Stimulated activated CD4-positive, alpha-beta T cell treated with anti-CD3 and anti-CD28 coated beads, TNF-alpha, amount 100 ng/mL, for 1 hour (primary cell): ENCODE results near the gene ZNF516.

Experiments used
- DNase-seq, 3 donors: peaks; one replicate each; pipeline ENCODE4 v3.0.0-alpha.2; 2020; ENCODE audit warnings: low read depth in 3 of 3, low spot score in 1 of 3

The ZNF516 gene

DNA sequence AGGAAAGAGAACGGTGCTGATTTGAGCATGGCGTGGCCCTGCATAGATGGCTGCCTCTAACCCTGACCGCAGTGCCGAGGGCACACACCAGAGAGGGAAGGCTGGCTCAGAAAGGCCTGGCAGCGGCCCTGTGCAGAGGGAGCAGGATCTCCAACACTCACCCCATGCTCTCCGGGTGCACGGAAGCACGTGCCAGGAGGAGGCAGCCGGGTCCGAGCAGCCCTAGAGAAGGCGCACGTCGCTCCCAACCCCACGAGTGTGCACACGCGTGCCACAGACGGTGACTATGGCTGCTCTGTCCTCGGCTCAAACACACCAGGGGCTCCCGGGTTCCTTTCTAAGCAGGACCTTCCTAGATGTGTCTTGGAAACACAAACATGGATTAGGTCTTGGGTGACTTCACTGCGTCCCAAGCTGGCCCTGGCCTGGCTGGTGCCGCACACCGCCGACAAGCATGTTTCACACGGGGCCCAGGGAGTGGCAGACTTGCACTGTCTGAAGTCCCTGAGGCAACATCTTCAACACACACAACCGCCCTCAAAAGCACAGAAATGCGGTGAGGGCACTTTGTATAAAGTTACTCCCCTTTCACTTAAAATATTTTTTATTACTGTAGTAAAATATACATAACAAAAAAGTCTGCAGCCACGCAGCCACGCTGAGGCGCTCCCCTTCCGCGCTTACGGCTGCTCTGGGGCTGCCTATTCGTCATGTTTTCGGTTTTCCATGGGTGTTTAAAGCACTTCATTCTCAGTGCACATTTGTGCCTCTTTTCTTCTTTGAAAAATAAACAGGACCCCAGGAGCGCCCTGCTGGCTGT lies 110.0 kb downstream of the ZNF516 start:
- no peak for DNase-seq

DNA sequence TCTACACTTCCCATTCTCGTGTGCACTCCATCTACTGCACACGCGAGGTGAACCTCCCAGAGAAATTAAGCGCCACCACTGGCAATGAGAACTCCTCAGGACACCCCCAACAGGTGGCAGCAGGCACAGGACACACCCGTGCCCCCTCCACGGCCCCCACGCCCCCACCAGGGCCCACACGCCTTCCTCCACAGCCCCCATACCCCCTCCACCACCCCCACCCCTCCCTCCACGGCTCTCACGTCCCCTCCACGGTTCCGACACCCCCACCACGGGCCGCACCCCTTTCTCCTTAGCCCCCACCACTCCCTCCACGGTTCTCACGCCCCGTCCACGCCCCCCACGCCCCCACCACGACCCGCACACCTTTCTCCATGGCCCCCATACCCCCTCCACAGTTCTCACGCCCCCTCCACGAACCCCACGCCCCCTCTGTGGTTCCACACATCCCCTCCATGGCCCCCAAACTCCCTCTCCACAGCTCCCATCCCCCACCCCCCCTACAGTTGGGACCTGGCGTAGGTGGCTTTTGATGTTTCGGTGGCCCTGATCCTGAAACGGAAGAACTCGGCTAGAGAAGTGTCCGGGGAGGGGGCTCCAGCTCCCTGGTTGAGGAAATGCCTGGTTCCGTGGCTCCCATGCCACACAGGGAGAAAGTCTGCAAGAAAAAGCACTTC lies 110.8 kb downstream of the ZNF516 start:
- DNase-seq = no peak

DNA sequence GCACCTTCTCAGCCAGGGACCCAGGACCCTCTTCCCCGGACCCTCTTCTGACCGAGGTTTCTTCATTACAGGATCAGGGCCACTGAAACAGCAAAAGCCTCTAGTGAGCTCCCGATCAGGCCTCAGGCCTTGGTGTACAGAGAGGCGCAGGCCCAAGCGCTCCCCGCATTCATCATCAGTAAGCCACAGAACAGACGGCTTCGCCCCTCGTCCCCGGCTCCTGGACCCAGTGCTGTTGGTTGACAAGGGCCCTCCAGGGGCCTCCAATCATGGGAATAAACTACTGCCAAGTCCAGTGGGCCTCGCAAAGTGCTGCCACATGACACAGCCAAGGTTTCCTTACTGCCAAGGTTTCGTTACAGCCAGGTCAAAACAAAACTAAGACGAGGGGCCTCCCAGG lies 111.4 kb downstream of the ZNF516 start:
- no peak for DNase-seq

DNA sequence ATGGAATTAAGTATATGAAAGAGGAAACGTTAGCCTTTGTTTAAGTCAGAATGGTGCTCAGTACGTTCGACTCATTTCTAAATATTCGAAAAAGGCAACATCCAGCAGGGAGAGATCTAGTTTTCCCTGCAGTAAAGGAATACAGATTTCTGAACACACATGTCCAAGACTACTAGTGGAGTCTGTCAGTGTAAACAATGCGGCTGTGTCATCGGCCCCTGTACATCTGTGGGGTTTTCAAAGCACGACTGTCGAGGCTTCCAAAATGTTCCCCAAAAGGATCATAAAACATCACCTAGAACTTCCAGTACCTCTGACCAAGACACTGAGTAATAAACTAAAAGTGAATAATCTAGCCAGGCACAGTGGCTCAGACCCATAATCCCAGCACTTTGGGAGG lies 112.8 kb downstream of the ZNF516 start:
- no peak for DNase-seq

DNA sequence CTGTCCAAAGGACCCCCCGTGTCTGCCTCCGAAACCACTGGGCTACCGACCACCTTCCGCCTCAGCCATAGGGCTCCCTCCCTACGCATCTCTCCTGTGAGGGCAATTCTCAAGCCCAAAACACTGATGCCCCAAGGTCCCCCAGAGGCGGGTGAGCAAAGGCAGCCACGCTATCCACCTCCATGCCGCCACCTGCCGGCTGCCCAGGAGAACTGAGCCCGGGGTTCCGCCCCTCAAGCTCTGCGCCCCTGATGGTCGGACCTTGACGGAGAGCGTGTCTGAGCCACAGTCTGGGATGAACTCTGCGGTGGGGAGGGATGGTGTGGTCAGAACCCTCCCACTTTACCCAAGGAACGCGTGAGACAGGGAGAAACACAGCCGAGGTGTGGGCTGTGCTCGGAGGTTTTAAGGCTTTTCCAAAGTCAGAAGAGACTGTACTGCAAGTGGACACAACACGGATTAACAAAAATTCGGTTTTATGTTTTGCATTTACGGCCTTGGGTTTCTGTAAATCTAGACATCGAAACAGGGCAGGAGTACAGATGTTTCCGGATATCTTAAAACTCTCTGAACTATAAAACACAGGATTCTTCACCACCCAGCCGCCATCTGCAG lies 114.1 kb downstream of the ZNF516 start:
- DNase-seq = no peak

DNA sequence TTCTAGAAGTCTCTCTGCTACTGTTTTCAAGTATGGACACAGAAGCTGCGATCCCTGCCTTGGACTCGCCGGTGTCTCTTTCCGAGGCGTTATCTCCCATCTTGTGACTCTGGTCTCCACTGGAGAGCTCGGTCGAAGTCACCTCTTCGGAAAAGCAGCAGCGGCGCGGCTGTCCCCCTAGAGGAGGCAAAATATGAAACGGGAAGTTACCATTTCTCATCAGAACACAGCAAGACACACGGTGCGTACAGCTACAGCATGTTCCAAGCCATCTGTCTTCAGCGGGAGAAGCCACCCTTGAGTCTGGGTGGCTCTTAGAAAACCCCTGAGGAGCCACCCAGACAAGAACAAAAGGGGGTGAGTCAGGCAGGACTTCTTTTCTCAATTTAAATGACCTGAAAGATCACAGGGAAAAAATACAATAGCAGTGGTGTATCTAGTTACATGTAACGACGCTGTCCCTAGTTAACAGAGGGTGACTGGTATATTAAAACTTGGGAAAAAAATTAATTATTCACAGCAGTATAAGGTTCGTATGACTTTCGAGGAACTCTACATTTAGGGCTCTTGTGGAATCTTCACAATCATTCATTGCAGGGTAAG lies 114.8 kb downstream of the ZNF516 start:
- DNase-seq = no peak

DNA sequence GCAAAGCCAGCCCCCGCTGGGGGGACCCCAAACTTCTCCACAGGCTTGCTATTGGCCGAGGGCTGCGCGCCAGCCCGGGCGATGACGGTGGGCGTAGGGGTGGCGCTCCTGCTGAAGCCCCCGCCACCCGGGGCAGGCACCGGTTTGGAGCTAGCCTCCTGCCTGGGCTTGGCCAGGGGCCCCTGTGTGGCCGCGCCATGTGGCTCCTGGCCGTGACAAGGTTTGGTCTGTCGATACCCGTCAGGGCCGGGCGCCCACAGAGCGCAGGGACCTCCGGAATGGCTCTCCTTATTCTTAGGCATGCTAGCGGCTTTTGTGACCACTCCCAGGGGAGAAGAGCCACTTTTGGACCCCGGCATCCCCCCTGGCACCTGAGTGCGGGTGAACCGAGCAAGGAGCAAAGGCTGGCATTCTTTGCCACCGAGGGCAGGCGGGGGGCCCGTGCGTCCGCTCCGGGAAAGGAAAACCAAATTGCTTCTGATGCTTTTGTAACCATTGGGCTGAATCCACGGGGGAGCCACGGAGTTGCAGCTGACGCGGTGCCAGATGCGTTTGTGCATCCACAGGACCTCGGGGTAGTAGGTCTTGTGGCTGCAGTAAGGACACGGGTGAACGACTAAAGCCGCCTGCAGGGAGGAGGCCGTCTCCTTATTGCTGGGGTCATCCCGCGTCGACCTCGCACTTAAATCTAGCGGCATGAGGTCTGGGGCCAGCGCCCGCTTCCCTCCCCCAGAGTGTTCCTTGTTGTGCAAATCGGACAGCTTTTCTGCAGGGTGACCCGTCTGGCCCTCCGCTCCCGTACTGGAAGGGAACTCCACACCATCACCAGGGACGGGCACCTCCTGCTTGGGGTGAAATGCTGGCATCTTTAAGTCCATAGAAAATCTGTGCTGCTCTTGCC lies 115.6 kb downstream of the ZNF516 start:
- DNase-seq = no peak

DNA sequence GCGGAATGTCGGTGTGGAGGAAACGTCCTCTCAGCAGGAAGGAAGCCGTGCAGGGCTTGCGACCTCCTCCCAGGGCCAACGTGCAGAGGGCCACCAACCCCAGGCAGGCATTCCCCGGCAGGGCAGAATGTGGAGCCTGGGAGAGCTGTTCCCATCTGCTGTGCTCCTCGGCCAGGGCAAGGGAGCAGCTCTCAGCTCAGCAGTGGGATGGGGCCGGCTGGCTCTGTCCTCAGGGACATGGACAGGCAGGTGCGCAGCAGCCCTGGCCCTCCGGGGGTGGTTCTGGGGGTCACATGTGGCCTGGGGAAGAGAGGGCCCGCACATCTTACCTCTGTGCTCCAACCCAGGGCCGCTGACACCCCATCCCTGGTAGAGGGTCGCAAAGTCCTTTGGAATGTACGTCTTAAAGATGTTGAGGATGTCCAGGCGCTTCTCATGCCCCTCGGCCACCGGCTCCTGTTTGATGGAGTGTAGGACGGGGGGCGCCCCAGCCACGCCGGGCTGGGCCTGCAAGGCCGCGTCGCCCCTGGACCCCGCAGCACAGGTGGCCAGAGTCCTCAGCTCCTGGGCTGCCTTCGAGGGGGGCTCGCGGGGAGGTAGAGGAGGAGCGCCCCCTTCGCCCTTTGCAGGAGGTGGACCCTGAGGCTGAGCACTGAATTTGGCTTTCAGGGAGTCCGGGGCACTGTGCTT lies 116.4 kb downstream of the ZNF516 start:
- no peak for DNase-seq

DNA sequence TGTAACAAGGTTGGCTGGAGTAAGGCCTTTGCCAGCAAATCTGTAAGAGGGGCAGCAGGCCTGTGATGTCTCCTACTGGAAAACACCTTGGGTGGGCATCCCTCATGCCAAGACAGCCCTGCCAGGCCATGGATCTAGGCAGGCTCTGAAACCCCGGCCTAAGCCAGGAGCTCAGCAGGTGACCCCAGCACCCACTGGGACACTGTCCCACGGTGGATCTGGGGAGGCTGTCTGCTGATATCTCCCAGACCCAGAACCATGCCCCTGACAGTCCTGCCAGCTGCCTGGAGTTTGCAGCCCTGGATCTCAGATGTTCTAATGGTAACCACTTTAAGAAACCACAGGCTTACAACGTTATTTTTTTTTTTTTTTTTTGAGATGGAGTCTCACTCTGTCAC lies 117.7 kb downstream of the ZNF516 start:
- no peak for DNase-seq

DNA sequence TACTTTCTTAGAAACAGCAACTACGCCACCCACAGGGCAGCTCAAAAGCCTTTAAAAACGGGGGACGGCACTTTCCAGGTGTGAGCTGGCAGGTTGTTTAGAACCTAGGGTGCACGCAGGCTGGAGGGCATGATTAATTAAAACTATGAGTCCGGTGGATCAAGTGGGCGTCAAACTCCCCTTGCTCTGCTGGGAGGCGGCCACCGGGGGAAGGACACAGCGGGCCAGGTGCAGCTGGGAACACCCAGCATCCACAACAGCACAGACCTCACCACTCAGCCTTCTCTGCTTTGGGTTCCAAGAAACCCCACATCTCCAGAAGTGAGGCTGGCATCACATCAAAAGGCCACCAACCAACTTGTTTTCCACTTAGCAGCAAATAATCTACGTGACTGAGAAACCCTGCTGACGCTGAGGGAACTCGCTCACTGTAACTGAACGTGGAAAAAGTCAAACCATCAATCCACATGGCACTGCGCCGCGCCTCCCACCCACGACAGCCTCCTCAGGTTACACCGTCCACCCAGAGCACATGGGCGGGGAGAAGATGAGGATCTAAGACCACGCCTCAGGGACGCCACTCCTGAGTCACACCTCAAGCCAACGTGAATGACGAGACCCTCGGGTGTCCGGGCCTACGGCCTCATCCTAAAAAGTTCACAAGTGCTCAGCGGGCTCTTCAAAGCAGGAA lies 118.2 kb downstream of the ZNF516 start:
- no peak for DNase-seq

DNA sequence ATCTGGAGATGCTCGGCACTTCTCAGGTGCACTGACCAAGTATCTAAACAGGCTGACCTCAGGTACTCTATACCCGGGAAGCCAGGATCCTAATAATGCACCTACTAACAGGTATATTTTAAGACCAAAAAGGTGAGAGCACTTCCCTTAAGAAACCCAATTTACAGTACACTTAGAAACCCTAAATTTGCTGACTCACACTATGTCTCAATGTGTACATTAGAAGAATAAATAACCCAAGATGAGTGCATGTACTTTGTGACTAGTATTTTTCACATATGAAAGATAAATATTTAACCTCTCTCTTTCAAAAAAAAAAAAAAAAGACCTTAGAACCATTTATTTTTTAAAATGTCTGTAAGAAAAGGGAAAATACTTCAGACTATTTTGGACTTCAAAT lies 118.8 kb downstream of the ZNF516 start:
- no peak for DNase-seq

DNA sequence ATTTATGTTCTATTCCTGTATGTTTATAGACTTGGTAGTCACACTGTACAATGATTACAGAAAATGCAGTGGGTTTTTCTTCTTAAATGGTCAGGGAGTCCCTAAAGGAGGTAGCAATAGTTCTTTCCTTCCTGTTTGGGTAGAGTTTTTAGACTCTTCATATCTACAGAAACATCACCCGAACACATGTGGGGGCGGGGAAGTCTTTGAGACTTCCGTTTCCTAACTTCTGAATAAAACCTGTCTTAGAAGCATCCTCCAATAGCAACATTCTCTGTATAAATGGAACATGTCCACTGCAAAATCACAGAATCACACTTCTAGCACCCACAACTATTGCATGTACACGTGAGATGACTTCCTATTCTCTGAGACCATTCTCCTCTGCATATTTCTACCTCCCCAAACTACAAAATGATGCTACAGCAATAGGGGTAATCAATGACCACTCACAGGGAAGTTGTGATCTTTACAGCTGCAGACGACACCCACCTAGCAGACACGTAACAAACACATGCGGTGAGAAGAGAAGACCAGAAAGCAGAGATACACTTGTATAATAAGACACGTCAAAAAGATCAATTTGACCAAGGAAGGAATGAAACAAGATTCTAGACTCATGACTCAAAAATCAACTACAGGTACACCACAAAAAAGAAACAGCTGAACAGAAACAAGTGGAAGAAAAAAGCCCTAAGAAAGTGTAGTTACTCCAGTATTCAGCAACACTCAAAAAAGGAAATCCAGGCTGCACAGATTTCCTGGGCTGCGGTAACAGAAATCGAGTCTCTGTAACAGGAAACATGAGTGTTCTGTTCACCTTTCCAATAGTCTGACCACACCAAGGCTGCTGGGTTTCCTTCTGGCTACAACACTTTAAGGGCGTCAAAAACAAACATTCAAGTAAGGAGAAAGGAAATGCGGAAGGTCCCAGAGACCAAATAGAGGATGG lies 120.4 kb downstream of the ZNF516 start:
- no peak for DNase-seq

DNA sequence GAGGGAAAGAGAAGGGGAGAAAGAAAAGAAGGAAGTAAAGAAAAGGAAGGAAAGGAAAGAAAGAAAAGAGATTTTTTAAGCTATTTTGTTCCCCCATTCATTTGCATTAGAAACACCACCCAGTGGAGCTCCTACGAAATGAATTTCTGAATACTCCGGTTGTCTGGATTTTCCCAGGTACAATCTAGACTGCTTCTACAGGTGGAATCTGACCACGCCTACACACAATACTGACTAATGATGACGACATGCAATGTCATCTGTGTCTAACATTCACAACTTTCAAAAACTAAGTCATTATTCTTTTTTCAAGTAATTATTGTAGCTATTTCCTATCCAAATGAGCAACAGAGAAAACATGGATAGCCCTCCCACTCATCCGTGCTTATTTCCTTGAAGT lies 121.7 kb downstream of the ZNF516 start:
- no peak for DNase-seq

DNA sequence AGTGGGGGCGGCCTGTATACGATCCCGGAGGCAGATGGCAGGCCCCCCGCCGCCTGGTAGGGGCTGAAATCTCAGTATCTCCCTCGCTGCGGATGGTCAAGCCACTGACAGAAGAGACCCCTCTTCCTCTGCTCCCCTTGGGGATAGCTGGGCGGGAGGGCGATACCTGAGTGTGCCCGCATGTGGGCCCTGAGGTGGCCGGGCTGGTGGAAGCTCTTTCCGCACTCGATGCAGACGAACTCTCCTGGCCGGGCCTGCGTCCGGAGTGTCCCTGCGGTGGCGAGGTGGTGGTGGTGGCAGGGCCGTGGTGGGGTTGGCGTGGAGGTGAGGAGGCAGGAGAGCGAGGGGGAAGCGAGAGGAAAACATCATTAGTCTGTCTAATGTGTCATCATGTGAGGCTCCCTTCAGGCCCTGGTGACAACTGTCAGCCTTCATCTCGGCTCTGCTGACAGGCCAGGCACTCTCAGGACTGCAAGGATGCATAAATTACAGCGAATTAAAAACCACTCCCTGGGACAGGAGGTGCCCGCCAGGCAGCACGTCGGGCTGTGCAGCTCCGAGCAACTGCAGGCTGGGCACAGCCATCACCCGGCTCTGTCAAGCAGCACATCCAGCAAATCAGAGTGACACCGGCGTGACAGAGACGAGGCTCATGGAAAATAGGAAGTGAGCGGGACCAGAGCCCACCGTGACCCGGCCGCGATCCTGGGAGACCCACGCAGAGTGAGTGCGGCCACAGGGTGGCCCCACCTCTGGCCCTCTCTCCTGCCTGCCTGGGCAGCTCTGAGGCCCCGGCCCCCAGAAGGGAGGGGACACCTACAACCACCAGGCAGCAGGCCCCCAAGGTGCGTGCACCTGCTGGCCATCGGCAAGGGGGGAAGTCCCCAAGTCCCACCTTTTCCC lies 123.5 kb downstream of the ZNF516 start:
- DNase-seq = no peak

DNA sequence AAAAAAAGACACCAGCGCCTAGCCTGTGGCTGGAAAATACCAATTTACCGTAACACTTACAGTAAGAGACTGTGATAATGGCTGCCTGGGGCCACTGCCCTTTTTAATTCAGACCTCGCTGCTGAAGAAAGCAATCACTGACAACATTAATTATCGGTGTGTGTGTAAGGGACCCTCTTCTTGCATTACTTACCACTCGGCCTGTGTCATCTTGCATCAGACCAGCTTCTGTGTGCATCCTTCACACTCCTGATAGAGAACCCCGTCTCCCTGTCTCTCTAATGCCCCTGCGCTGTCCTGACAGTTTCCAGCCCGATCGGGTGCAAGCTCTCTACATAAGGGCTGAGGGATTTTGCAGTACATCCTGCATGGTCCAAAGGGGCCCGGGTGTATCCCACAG lies 124.4 kb downstream of the ZNF516 start:
- DNase-seq = no peak

DNA sequence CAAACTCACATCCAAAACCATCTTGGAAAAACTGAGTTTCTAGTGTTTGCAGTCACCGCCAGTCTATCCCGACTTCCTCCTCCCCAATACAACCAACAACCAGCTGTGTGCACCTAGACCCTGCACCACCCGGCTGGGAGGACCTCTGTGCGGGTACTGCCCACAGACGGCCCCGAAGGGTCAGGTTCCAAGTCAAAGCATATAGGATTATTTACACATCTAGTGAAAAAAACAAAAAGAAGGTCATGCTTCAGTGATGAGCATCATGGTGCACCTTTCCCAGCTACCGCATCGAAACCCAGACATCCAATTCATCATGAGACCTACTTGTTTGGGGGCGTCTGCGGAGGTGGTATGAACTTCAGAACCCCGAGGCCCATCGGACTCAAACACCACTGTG lies 124.8 kb downstream of the ZNF516 start:
- no peak for DNase-seq

DNA sequence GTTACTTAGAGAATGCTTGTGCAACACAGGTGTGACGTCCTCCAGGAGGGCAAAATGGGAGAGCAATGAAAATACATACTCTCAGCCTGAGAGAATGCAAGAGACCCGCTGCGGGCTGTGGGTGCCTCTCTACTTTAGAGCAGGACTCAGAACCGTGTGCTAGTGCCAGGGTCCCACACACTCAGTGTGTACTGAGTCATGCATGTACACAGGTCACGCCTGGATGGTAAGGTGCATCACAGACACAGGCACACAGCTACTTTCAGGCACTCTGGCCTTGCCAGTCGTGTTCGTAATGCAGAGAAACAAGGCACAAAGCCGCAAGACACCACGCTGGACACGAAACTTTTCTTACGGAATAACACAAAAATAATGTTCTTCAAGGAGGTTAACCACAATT lies 125.3 kb downstream of the ZNF516 start:
- no peak for DNase-seq

DNA sequence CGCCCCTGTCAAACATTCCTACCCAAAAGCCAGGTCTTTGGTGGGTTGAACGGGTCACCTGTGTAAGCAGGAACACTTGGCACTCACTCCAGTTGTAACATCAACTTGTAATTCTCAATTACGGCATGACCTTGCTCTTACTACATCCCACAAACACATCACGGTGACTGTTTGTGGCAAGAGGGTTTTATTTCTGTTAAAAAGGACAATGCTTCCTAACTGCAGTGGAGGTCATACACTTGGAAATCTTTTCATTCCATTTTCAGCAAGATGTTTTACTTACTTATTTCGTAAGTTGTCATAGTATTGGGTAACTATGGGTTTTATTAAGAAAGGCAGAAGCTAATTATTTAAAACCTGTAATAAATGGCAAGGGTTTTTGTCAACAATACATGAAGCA lies 126.1 kb downstream of the ZNF516 start:
- no peak for DNase-seq
